Neural cell (in vitro differentiated cells): ENCODE data around the gene PLK3.
"Not testable (repeated sequence)": the region's sequence is repeated elsewhere in the genome, so short reads cannot be mapped to it uniquely, and the experiment has no call there.

Experiments used
- CTCF ChIP-seq: fragments of 450-650 bp; IDR thresholded peaks from 2 replicates; pipeline ENCODE4 v1.5.1; 2014; ENCODE audit warnings: antibody characterized with exemption, mild to moderate bottlenecking, moderate library complexity; ENCODE audit not compliant: poor library complexity, severe bottlenecking
- EP300 ChIP-seq: fragments of 450-650 bp; conservative IDR thresholded peaks from 2 replicates; pipeline ENCODE4 v1.6.1; 2014; ENCODE audit warnings: antibody characterized with exemption, mild to moderate bottlenecking, moderate library complexity; ENCODE audit not compliant: poor library complexity, severe bottlenecking
- EZH2 ChIP-seq: fragments of 200-600, 300-800 bp; shearing (Covaris generic), sonication (generic); IDR thresholded peaks from 2 replicates; pipeline ENCODE4 v1.6.1; 2014; ENCODE audit warnings: antibody characterized with exemption, low read length, borderline replicate concordance, mild to moderate bottlenecking; ENCODE audit not compliant: insufficient read depth, poor library complexity, severe bottlenecking
- POLR2AphosphoS5 ChIP-seq: IDR thresholded peaks from 2 replicates; pipeline ENCODE4 v1.6.1; 2012
- RAD21 ChIP-seq: fragments of 450-650 bp; conservative IDR thresholded peaks from 2 replicates; pipeline ENCODE4 v1.6.1; 2014; ENCODE audit warnings: antibody characterized with exemption, mild to moderate bottlenecking, moderate library complexity
- REST ChIP-seq: IDR thresholded peaks from 2 replicates; pipeline ENCODE4 v1.6.1; 2012; ENCODE audit warnings: borderline replicate concordance
- TAF1 ChIP-seq: IDR thresholded peaks from 2 replicates; pipeline ENCODE4 v1.6.1; 2012; ENCODE audit warnings: low read depth

- not testable (repeated sequence) for TF ChIP-seq TAF1, CTCF, EZH2, POLR2AphosphoS5, REST, EP300, RAD21
These were observed 15.7 kb downstream of the PLK3 start for GRCh38 chr1:44815926-44816325.
